Neural cell (in vitro differentiated cells): ENCODE measurements around the gene PTPRA. TPM values are rescaled to one million over a fixed set of nuclear protein-coding genes. Genes with fewer than 3 reads are reported as not detected.

Source experiments
- H2AFZ ChIP-seq: fragments of 200-600, 300-800 bp; sonication (generic), shearing (Covaris generic); 2 replicates; pipeline ENCODE4 v1.6.0; 2014; ENCODE audit warnings: low read depth, mild to moderate bottlenecking, antibody characterized with exemption, low read length, moderate library complexity
- H3F3A ChIP-seq: fragments of 200-600 bp; shearing (Covaris generic); 2 replicates; pipeline ENCODE4 v1.6.1; 2016; ENCODE audit warnings: mild to moderate bottlenecking, moderate library complexity, mixed read lengths, antibody characterized with exemption, low read length; ENCODE audit not compliant: insufficient read depth, poor library complexity, severe bottlenecking
- H3K27ac ChIP-seq: fragments of 200-600, 300-800 bp; sonication (generic), shearing (Covaris generic); 2 replicates; pipeline ENCODE4 v1.5.1; 2014; ENCODE audit warnings: mild to moderate bottlenecking, low read length, moderate library complexity
- H3K27me3 ChIP-seq: fragments of 300-800, 200-600 bp; sonication (generic), shearing (Covaris generic); 2 replicates; pipeline ENCODE4 v1.6.0; 2014; ENCODE audit warnings: mild to moderate bottlenecking, low read depth, low read length, moderate library complexity; ENCODE audit not compliant: insufficient read depth
- H3K36me3 ChIP-seq: fragments of 300-800, 200-600 bp; sonication (generic), shearing (Covaris generic); 2 replicates; pipeline ENCODE4 v1.5.1; 2014; ENCODE audit warnings: mild to moderate bottlenecking, antibody characterized with exemption, low read length, moderate library complexity; ENCODE audit not compliant: insufficient read depth
- H3K4me2 ChIP-seq: fragments of 300-800, 200-600 bp; sonication (generic), shearing (Covaris generic); 2 replicates; pipeline ENCODE4 v1.6.0; 2014; ENCODE audit warnings: mild to moderate bottlenecking, low read length
- H3K4me3 ChIP-seq: fragments of 300-800, 200-600 bp; sonication (generic), shearing (Covaris generic); 2 replicates; pipeline ENCODE4 v1.5.1; 2014; ENCODE audit warnings: mild to moderate bottlenecking, low read length, moderate library complexity
- H3K79me2 ChIP-seq: fragments of 200-600 bp; shearing (Covaris generic); replicated peaks from 2 replicates; pipeline ENCODE4 v1.6.0; 2014; ENCODE audit warnings: mild to moderate bottlenecking, low read length, moderate library complexity; ENCODE audit not compliant: insufficient read depth
- H3K9ac ChIP-seq: fragments of 300-800, 200-600 bp; sonication (generic), shearing (Covaris generic); 2 replicates; pipeline ENCODE4 v1.6.1; 2016; ENCODE audit warnings: mild to moderate bottlenecking, low read length, mixed read lengths
- H3K9me2 ChIP-seq: fragments of 200-600 bp; shearing (Covaris generic); 2 replicates; pipeline ENCODE4 v1.6.1; 2016; ENCODE audit warnings: mild to moderate bottlenecking, low read length, mixed read lengths; ENCODE audit not compliant: insufficient read depth
- H3K9me3 ChIP-seq: fragments of 200-600, 300-800 bp; sonication (generic), shearing (Covaris generic); 2 replicates; pipeline ENCODE4 v1.6.1; 2016; ENCODE audit warnings: mild to moderate bottlenecking, mixed run types, low read length, moderate library complexity, mixed read lengths
- H4K20me1 ChIP-seq: fragments of 200-600 bp; shearing (Covaris generic); 2 replicates; pipeline ENCODE4 v1.6.1; 2016; ENCODE audit warnings: mild to moderate bottlenecking, mixed run types; ENCODE audit not compliant: insufficient read depth
- EP300 ChIP-seq: fragments of 450-650 bp; conservative IDR thresholded peaks from 2 replicates; pipeline ENCODE4 v1.6.1; 2014; ENCODE audit warnings: antibody characterized with exemption, mild to moderate bottlenecking, moderate library complexity; ENCODE audit not compliant: poor library complexity, severe bottlenecking
- EZH2 ChIP-seq: fragments of 200-600, 300-800 bp; shearing (Covaris generic), sonication (generic); IDR thresholded peaks from 2 replicates; pipeline ENCODE4 v1.6.1; 2014; ENCODE audit warnings: antibody characterized with exemption, low read length, borderline replicate concordance, mild to moderate bottlenecking; ENCODE audit not compliant: insufficient read depth, poor library complexity, severe bottlenecking
- MXI1 ChIP-seq: fragments of 450-650 bp; conservative IDR thresholded peaks from 2 replicates; pipeline ENCODE4 v1.6.1; 2014; ENCODE audit warnings: antibody characterized with exemption, mild to moderate bottlenecking; ENCODE audit not compliant: poor library complexity, severe bottlenecking
- POLR2AphosphoS5 ChIP-seq: IDR thresholded peaks from 2 replicates; pipeline ENCODE4 v1.6.1; 2012
- RAD21 ChIP-seq: fragments of 450-650 bp; conservative IDR thresholded peaks from 2 replicates; pipeline ENCODE4 v1.6.1; 2014; ENCODE audit warnings: antibody characterized with exemption, mild to moderate bottlenecking, moderate library complexity
- SMC3 ChIP-seq: fragments of 450-650 bp; conservative IDR thresholded peaks from 2 replicates; pipeline ENCODE4 v1.6.1; 2014; ENCODE audit warnings: antibody characterized with exemption, mild to moderate bottlenecking, moderate library complexity; ENCODE audit not compliant: poor library complexity
- TAF1 ChIP-seq: IDR thresholded peaks from 2 replicates; pipeline ENCODE4 v1.6.1; 2012; ENCODE audit warnings: low read depth
- polyA plus RNA-seq: library from polyadenylated mRNA; depleted of rRNA; stranded (reverse); fragments of >200 nt; gene quantifications from 2 replicates; pipeline ENCODE4 v1.2.3, GENCODE V29; 2014
- TF ChIP-seq, protein P1 (sequence below): IDR thresholded peaks from 2 replicates; pipeline ENCODE4 v1.6.1; 2012; ENCODE audit warnings: borderline replicate concordance
- TF ChIP-seq, protein P2 (sequence below): fragments of 450-650 bp; IDR thresholded peaks from 2 replicates; pipeline ENCODE4 v1.5.1; 2014; ENCODE audit warnings: antibody characterized with exemption, mild to moderate bottlenecking, moderate library complexity; ENCODE audit not compliant: poor library complexity, severe bottlenecking

PTPRA gene
- polyA plus RNA-seq, 1 donor from 2014 or later, result 68.2 TPM

DNA sequence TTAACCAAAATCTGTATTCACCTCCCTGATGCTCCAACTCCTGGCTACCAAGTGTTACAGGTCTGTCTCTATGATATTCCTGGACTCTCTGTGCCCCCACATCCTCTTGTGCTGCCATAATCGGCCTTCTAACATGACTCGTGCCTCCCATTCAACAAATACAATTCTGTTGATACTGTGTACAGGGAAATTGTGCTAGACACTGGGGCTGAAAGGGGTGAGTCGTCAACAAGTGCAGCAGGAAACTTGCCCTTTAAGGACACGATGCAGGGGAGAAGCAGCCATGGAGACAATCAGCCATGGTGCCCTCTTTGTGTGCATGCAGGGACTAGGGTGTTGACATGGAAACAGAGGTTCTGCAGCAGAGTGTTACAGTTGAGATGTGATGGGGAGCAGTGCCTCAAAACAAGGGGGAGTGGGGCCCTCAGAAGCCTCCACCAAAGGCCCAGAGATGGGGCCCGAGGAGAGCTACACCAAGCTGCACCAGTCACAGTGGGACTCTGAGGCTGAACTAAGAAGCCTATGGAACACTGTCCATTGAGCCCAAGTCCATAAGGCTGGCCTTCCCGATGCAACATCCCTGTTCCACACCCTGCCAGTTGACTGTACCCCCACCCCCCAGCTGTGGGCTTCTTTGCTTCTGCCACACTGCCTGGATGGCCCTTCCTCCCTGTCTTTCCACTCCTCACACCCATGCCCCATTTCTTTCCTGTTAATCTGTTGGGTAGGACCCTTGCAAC lies 35.9 kb upstream of the PTPRA start:
- Histone ChIP-seq H3K27me3 (no peaks in the 10 kb centered on the region), H3F3A (no peaks in the 10 kb centered on the region), H3K9ac (no peak overlapping the region), H3K4me3 (no peak overlapping the region), H4K20me1 (no peaks in the 10 kb centered on the region), H3K36me3 (no peaks in the 10 kb centered on the region), H3K4me2 (no peak overlapping the region), H2AFZ (no peak overlapping the region), H3K9me3 (no peaks in the 10 kb centered on the region), H3K79me2 (peaks cover 3% of the 10 kb centered on the region), H3K27ac (no peak overlapping the region), H3K9me2 (no peaks in the 10 kb centered on the region)
- no peak for TF ChIP-seq POLR2AphosphoS5
- TF ChIP-seq, protein P1, sequence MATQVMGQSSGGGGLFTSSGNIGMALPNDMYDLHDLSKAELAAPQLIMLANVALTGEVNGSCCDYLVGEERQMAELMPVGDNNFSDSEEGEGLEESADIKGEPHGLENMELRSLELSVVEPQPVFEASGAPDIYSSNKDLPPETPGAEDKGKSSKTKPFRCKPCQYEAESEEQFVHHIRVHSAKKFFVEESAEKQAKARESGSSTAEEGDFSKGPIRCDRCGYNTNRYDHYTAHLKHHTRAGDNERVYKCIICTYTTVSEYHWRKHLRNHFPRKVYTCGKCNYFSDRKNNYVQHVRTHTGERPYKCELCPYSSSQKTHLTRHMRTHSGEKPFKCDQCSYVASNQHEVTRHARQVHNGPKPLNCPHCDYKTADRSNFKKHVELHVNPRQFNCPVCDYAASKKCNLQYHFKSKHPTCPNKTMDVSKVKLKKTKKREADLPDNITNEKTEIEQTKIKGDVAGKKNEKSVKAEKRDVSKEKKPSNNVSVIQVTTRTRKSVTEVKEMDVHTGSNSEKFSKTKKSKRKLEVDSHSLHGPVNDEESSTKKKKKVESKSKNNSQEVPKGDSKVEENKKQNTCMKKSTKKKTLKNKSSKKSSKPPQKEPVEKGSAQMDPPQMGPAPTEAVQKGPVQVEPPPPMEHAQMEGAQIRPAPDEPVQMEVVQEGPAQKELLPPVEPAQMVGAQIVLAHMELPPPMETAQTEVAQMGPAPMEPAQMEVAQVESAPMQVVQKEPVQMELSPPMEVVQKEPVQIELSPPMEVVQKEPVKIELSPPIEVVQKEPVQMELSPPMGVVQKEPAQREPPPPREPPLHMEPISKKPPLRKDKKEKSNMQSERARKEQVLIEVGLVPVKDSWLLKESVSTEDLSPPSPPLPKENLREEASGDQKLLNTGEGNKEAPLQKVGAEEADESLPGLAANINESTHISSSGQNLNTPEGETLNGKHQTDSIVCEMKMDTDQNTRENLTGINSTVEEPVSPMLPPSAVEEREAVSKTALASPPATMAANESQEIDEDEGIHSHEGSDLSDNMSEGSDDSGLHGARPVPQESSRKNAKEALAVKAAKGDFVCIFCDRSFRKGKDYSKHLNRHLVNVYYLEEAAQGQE, result no peak
- no peak for TF ChIP-seq EZH2
- TF ChIP-seq, protein P2, sequence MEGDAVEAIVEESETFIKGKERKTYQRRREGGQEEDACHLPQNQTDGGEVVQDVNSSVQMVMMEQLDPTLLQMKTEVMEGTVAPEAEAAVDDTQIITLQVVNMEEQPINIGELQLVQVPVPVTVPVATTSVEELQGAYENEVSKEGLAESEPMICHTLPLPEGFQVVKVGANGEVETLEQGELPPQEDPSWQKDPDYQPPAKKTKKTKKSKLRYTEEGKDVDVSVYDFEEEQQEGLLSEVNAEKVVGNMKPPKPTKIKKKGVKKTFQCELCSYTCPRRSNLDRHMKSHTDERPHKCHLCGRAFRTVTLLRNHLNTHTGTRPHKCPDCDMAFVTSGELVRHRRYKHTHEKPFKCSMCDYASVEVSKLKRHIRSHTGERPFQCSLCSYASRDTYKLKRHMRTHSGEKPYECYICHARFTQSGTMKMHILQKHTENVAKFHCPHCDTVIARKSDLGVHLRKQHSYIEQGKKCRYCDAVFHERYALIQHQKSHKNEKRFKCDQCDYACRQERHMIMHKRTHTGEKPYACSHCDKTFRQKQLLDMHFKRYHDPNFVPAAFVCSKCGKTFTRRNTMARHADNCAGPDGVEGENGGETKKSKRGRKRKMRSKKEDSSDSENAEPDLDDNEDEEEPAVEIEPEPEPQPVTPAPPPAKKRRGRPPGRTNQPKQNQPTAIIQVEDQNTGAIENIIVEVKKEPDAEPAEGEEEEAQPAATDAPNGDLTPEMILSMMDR, result no peak
- TF ChIP-seq MXI1, result no peak
- no peak for TF ChIP-seq TAF1
- no peak for TF ChIP-seq EP300
- no peak for TF ChIP-seq SMC3
- TF ChIP-seq RAD21, result no peak

DNA sequence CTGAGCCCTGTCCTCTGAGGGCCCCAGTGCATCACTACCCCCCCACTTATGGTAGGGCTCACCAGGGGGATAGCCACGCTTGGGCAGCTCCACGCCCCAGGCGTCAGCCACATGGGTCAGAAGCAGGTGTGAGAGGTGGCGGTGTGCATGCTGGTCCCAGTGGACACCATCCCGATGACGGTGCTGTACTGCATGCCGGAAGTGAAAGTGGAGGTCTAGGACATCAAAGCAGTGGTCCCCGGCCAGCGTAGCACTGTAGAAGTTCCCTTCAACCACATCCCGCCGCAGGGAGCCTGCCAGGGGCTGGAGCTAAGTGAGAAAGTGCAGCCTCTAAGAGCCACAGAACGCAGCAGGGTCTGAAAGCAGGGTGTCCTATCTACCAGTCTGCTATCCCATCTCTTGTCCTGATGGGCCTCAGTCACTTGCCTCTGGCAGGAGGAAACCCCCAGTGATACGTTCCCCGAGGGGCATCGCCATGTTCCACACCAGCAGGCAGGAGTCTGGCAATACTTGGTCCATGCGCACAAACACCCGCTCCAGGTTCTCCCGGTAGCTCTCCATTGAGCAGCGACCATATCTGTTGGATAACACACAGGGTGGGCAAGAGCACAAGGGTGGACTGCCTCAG lies 35.0 kb upstream of the PTPRA start:
- no peaks in the 10 kb centered on the region for H3K36me3 ChIP-seq
- H3K9me3 ChIP-seq, result no peaks in the 10 kb centered on the region
- H3K27me3 ChIP-seq, result no peaks in the 10 kb centered on the region
- no peak overlapping the region for H3K4me3 ChIP-seq
- TF ChIP-seq POLR2AphosphoS5, result no peak
- no peaks in the 10 kb centered on the region for H3K9me2 ChIP-seq
- no peak overlapping the region for H3K27ac ChIP-seq
- no peak overlapping the region for H3K9ac ChIP-seq
- no peaks in the 10 kb centered on the region for H4K20me1 ChIP-seq
- H2AFZ ChIP-seq, result no peak overlapping the region
- peaks cover 3% of the 10 kb centered on the region for H3K79me2 ChIP-seq
- H3K4me2 ChIP-seq, result no peak overlapping the region
- H3F3A ChIP-seq, result no peaks in the 10 kb centered on the region
